Measurements from ENCODE around the gene PIP4K2A.

PIP4K2A gene

GRCh38 chr10:22550732-22551131, 163.6 kb downstream of the PIP4K2A start:
- 39 to 48% methylated on average over 6 of the region's 6 CpGs for WGBS, 2 experiments
- no peak overlapping the region for H3K4me3 ChIP-seq (ENCODE audit: insufficient read depth, low read depth, low read length)
- H3K4me1 ChIP-seq (ENCODE audit: control insufficient read depth, insufficient read depth, low read length): peaks cover 36% of the 10 kb centered on the region
- no peaks in the 10 kb centered on the region for H3K27me3 ChIP-seq (ENCODE audit: control insufficient read depth, insufficient read depth, low read length, poor library complexity, severe bottlenecking)
- no peaks in the 10 kb centered on the region for H3K9me3 ChIP-seq (ENCODE audit: control insufficient read depth, low read length)
- no peak overlapping the region for H3K27ac ChIP-seq (ENCODE audit: insufficient read depth, low read depth, low read length, poor library complexity, severe bottlenecking)
- no peaks in the 10 kb centered on the region for H3K36me3 ChIP-seq (ENCODE audit: control insufficient read depth, insufficient read depth, low read length)

- no peak overlapping the region for H3K4me3 ChIP-seq (ENCODE audit: insufficient read depth, low read depth, low read length)
- H3K27me3 ChIP-seq (ENCODE audit: control insufficient read depth, insufficient read depth, low read length, poor library complexity, severe bottlenecking): no peaks in the 10 kb centered on the region
- WGBS, 2 experiments: 88 to 98% methylated on average over 1 of the region's 1 CpG
- H3K36me3 ChIP-seq (ENCODE audit: control insufficient read depth, insufficient read depth, low read length): no peaks in the 10 kb centered on the region
- H3K9me3 ChIP-seq (ENCODE audit: control insufficient read depth, low read length): no peaks in the 10 kb centered on the region
- H3K27ac ChIP-seq (ENCODE audit: insufficient read depth, low read depth, low read length, poor library complexity, severe bottlenecking): no peak overlapping the region
- peaks cover 24% of the 10 kb centered on the region for H3K4me1 ChIP-seq (ENCODE audit: control insufficient read depth, insufficient read depth, low read length)
Measured at GRCh38 chr10:22548344-22548743, 166.0 kb downstream of the PIP4K2A start.

DNA sequence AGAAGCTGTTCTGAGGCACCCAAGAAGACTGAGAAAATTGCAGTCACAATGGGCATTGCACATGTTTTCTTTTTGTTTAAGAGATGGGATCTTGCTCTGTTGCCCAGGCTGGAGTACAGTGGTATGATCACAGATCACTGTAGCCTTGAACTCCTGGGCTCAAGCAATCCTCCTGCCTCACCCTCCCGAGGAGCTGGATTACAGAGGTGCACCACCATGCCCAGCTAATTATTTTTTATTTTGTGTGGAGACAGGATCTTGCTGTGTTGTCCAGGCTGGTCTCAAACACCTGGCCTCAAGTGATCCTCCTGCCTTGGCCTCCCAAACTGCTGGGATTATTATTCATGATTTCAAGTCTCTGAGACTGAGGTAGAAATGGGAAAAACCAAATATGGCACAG, 168.7 kb downstream of the PIP4K2A start:
- no peak overlapping the region for H3K27ac ChIP-seq (ENCODE audit: insufficient read depth, low read depth, low read length, poor library complexity, severe bottlenecking)
- WGBS, 2 experiments: 100% methylated on average over 1 of the region's 1 CpG
- no peaks in the 10 kb centered on the region for H3K27me3 ChIP-seq (ENCODE audit: control insufficient read depth, insufficient read depth, low read length, poor library complexity, severe bottlenecking)
- H3K36me3 ChIP-seq (ENCODE audit: control insufficient read depth, insufficient read depth, low read length): no peaks in the 10 kb centered on the region
- H3K9me3 ChIP-seq (ENCODE audit: control insufficient read depth, low read length): no peaks in the 10 kb centered on the region
- H3K4me3 ChIP-seq (ENCODE audit: insufficient read depth, low read depth, low read length): no peak overlapping the region
- peaks cover 15% of the 10 kb centered on the region for H3K4me1 ChIP-seq (ENCODE audit: control insufficient read depth, insufficient read depth, low read length)

- peaks cover 21% of the 10 kb centered on the region for H3K4me1 ChIP-seq (ENCODE audit: control insufficient read depth, insufficient read depth, low read length)
- 95% methylated on average over 12 of the region's 12 CpGs for WGBS, 2 experiments
- H3K36me3 ChIP-seq (ENCODE audit: control insufficient read depth, insufficient read depth, low read length): no peaks in the 10 kb centered on the region
- no peak overlapping the region for H3K4me3 ChIP-seq (ENCODE audit: insufficient read depth, low read depth, low read length)
- no peak overlapping the region for H3K27ac ChIP-seq (ENCODE audit: insufficient read depth, low read depth, low read length, poor library complexity, severe bottlenecking)
- H3K9me3 ChIP-seq (ENCODE audit: control insufficient read depth, low read length): no peaks in the 10 kb centered on the region
- no peaks in the 10 kb centered on the region for H3K27me3 ChIP-seq (ENCODE audit: control insufficient read depth, insufficient read depth, low read length, poor library complexity, severe bottlenecking)
Measured at GRCh38 chr10:22544325-22545068, 169.9 kb downstream of the PIP4K2A start.

- Histone ChIP-seq H3K36me3 (ENCODE audit: control insufficient read depth, insufficient read depth, low read length) (no peaks in the 10 kb centered on the region), H3K27me3 (ENCODE audit: control insufficient read depth, insufficient read depth, low read length, poor library complexity, severe bottlenecking) (no peaks in the 10 kb centered on the region), H3K27ac (ENCODE audit: insufficient read depth, low read depth, low read length, poor library complexity, severe bottlenecking) (no peak overlapping the region), H3K4me1 (ENCODE audit: control insufficient read depth, insufficient read depth, low read length) (peaks cover 22% of the 10 kb centered on the region), H3K9me3 (ENCODE audit: control insufficient read depth, low read length) (no peaks in the 10 kb centered on the region), H3K4me3 (ENCODE audit: insufficient read depth, low read depth, low read length) (no peak overlapping the region)
- 81 to 83% methylated on average over 7 of the region's 7 CpGs for WGBS, 2 experiments
Measured at GRCh38 chr10:22542773-22543172, 171.6 kb downstream of the PIP4K2A start.

DNA sequence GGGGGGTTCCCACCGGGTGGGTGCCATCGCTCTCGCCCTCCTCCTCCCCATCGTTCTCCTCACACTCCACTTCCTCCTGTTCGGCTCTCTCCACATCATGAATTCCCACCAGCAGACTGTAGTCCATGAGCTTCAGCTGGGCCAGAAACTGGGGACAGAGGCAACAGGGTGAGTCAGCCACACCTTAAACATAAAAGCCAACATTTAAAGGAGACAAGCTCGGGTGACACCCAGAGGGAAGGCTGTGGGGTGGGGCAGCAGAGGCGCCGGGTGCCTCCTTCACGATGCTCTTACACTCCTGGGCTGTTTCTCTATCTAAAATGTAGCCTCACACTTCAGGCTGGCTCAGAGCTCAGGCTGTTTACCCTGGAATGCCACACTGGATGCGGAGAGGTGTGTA, 172.5 kb downstream of the PIP4K2A start:
- WGBS, 2 experiments: 92 to 94% methylated on average over 10 of the region's 10 CpGs
- no peaks in the 10 kb centered on the region for H3K9me3 ChIP-seq (ENCODE audit: control insufficient read depth, low read length)
- H3K27ac ChIP-seq (ENCODE audit: insufficient read depth, low read depth, low read length, poor library complexity, severe bottlenecking): no peak overlapping the region
- H3K27me3 ChIP-seq (ENCODE audit: control insufficient read depth, insufficient read depth, low read length, poor library complexity, severe bottlenecking): no peaks in the 10 kb centered on the region
- H3K36me3 ChIP-seq (ENCODE audit: control insufficient read depth, insufficient read depth, low read length): peaks cover 1% of the 10 kb centered on the region
- H3K4me3 ChIP-seq (ENCODE audit: insufficient read depth, low read depth, low read length): no peak overlapping the region
- peaks cover 14% of the 10 kb centered on the region for H3K4me1 ChIP-seq (ENCODE audit: control insufficient read depth, insufficient read depth, low read length)

GRCh38 chr10:22539579-22540298, 174.6 kb downstream of the PIP4K2A start:
- H3K36me3 ChIP-seq (ENCODE audit: control insufficient read depth, insufficient read depth, low read length): peaks cover 3% of the 10 kb centered on the region

DNA sequence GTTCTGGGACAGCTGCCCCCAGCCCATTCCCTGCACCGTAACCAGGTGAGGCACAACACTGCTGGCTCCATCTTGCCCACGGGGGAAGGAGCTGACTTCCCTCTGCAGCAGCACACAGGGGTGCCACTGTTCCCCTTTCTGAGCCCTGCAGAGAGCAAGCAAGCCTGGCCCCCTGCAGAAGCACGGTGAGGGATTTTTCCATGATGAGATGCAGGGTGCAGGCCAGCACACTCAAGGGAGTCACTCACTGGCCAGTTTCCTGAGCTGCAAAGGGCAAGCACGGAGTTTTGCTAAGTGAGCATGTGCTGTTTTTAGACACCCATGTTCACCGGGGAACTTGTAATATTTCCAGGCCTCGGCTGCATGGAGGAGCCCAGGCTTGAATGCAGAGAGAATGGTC, 176.6 kb downstream of the PIP4K2A start:
- H3K9me3 ChIP-seq (ENCODE audit: control insufficient read depth, low read length): no peaks in the 10 kb centered on the region
- H3K4me3 ChIP-seq (ENCODE audit: insufficient read depth, low read depth, low read length): no peak overlapping the region
- 89 to 91% methylated on average over 6 of the region's 6 CpGs for WGBS, 2 experiments
- peaks cover 3% of the 10 kb centered on the region for H3K36me3 ChIP-seq (ENCODE audit: control insufficient read depth, insufficient read depth, low read length)
- no peak overlapping the region for H3K27ac ChIP-seq (ENCODE audit: insufficient read depth, low read depth, low read length, poor library complexity, severe bottlenecking)
- no peaks in the 10 kb centered on the region for H3K27me3 ChIP-seq (ENCODE audit: control insufficient read depth, insufficient read depth, low read length, poor library complexity, severe bottlenecking)
- H3K4me1 ChIP-seq (ENCODE audit: control insufficient read depth, insufficient read depth, low read length): peaks cover 9% of the 10 kb centered on the region

More at GRCh38 chr10:22539579-22540298, 174.6 kb downstream of the PIP4K2A start:
- H3K4me3 ChIP-seq (ENCODE audit: insufficient read depth, low read depth, low read length): no peak overlapping the region
- H3K4me1 ChIP-seq (ENCODE audit: control insufficient read depth, insufficient read depth, low read length): peaks cover 9% of the 10 kb centered on the region
- H3K9me3 ChIP-seq (ENCODE audit: control insufficient read depth, low read length): no peaks in the 10 kb centered on the region
- H3K27ac ChIP-seq (ENCODE audit: insufficient read depth, low read depth, low read length, poor library complexity, severe bottlenecking): no peak overlapping the region
- no peaks in the 10 kb centered on the region for H3K27me3 ChIP-seq (ENCODE audit: control insufficient read depth, insufficient read depth, low read length, poor library complexity, severe bottlenecking)
- 83 to 88% methylated on average over 9 to 11 of the region's 11 CpGs for WGBS, 2 experiments

GRCh38 chr10:22536620-22537019, 177.8 kb downstream of the PIP4K2A start:
- Histone ChIP-seq H3K27ac (ENCODE audit: insufficient read depth, low read depth, low read length, poor library complexity, severe bottlenecking) (no peak overlapping the region), H3K36me3 (ENCODE audit: control insufficient read depth, insufficient read depth, low read length) (peaks cover 3% of the 10 kb centered on the region), H3K27me3 (ENCODE audit: control insufficient read depth, insufficient read depth, low read length, poor library complexity, severe bottlenecking) (no peaks in the 10 kb centered on the region), H3K4me1 (ENCODE audit: control insufficient read depth, insufficient read depth, low read length) (peaks cover 9% of the 10 kb centered on the region), H3K9me3 (ENCODE audit: control insufficient read depth, low read length) (no peaks in the 10 kb centered on the region), H3K4me3 (ENCODE audit: insufficient read depth, low read depth, low read length) (no peak overlapping the region)
- WGBS, 2 experiments: 96 to 97% methylated on average over 7 to 8 of the region's 8 CpGs

DNA sequence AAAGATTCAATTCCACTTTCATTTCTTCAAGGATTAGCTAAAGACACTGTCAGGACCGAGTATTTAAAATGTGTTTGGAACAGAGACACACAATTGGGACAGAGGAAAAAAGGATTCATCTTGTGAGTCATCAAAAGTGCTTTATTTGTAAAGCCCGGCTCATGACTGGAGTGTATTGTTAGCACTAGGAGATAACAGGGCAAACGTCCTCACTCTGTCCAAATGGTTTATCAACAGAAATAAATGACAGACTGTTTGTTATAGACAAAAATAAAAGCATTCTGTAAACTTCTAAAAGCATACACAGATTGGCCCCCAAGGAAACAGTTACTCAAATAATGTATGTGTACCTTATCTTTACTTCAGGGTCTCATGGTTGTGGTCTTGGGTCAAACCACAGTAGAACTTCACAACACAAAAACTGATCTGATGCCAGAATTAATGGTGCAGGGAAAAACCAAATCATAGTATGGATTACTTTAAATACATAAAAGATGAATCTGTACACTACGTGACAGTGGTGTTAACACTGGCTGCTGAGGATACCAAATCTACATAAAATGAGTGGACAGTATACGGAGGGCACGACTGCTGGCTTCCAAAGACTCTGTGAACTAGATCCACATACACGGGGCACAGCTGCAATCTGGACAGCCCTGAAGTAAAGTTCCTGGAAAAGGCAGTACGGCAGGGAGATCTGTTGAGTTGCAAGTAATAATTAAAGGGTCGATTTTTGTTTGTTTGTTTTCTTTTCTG, 179.4 kb downstream of the PIP4K2A start:
- no peaks in the 10 kb centered on the region for H3K27me3 ChIP-seq (ENCODE audit: control insufficient read depth, insufficient read depth, low read length, poor library complexity, severe bottlenecking)
- no peak overlapping the region for H3K27ac ChIP-seq (ENCODE audit: insufficient read depth, low read depth, low read length, poor library complexity, severe bottlenecking)
- WGBS, 2 experiments: 93 to 94% methylated on average over 8 to 9 of the region's 9 CpGs
- H3K4me1 ChIP-seq (ENCODE audit: control insufficient read depth, insufficient read depth, low read length): peaks cover 6% of the 10 kb centered on the region
- no peak overlapping the region for H3K4me3 ChIP-seq (ENCODE audit: insufficient read depth, low read depth, low read length)
- peaks cover 3% of the 10 kb centered on the region for H3K36me3 ChIP-seq (ENCODE audit: control insufficient read depth, insufficient read depth, low read length)
- H3K9me3 ChIP-seq (ENCODE audit: control insufficient read depth, low read length): no peaks in the 10 kb centered on the region

Data from ectodermal cell (in vitro differentiated cells).